GM20000 (cell line): ENCODE results near the gene VIT.
A peak's percentile ranks its signal among the peaks of the same experiment; 100 is the strongest.

Source experiments
- DNase-seq: peaks from one replicate; pipeline ENCODE4 v3.0.0; 2012; ENCODE audit warnings: low spot score
- CTCF ChIP-seq: IDR thresholded peaks from 2 replicates; pipeline ENCODE4 v1.5.1; 2012; ENCODE audit warnings: mild to moderate bottlenecking, control low read depth; ENCODE audit errors: extremely low read depth, missing control alignments

Gene VIT

GRCh38 chr2:36696533-36696932 lies at the start of gene VIT:
Gene VIT (plus strand): TSS chr2:36696707. CDS start chr2:36716371, 19,664 bp downstream.
- TF ChIP-seq CTCF, result no peak
- DNase-seq, result no peak

GRCh38 chr2:36650031-36650829 lies 46.3 kb upstream of the VIT start:
- DNase-seq, result peak; percentile 31
- no peak for TF ChIP-seq CTCF

- TF ChIP-seq CTCF, result no peak
- no peak for DNase-seq
Measured at GRCh38 chr2:36653155-36653554, 43.4 kb upstream of the VIT start.

- no peak for DNase-seq
- no peak for TF ChIP-seq CTCF
Measured at GRCh38 chr2:36653967-36654694, 42.4 kb upstream of the VIT start.

GRCh38 chr2:36655453-36655852 lies 41.1 kb upstream of the VIT start:
- TF ChIP-seq CTCF, result no peak
- no peak for DNase-seq

- DNase-seq, result no peak
- TF ChIP-seq CTCF, result no peak
Measured at GRCh38 chr2:36657703-36658102, 38.8 kb upstream of the VIT start.

GRCh38 chr2:36658277-36658748 lies 38.2 kb upstream of the VIT start:
- DNase-seq, result no peak
- TF ChIP-seq CTCF, result no peak
